SU-DHL-6 (cell line): ENCODE data around the gene NANOS1.

Experiments
- H2AFZ ChIP-seq: fragments of 200-600 bp; sonication (generic); 2 replicates; pipeline ENCODE4 v1.6.1; 2014; ENCODE audit warnings: low read depth, mild to moderate bottlenecking, moderate library complexity, mixed read lengths, antibody characterized with exemption, low read length; ENCODE audit not compliant: severe bottlenecking
- H3F3A ChIP-seq: fragments of 200-600 bp; shearing (Covaris generic); 2 replicates; pipeline ENCODE4 v1.6.0; 2016; ENCODE audit warnings: antibody characterized with exemption, mild to moderate bottlenecking; ENCODE audit not compliant: insufficient read depth
- H3K27ac ChIP-seq: fragments of 200-600 bp; sonication (generic); 2 replicates; pipeline ENCODE4 v1.5.1; 2016; ENCODE audit warnings: low read depth, mild to moderate bottlenecking, low read length, moderate library complexity, mixed read lengths
- H3K27me3 ChIP-seq: fragments of 200-600 bp; sonication (generic), shearing (Covaris generic); 2 replicates; pipeline ENCODE4 v1.6.0; 2014; ENCODE audit warnings: mild to moderate bottlenecking, low read length
- H3K36me3 ChIP-seq: fragments of 200-600 bp; sonication (generic); 2 replicates; pipeline ENCODE4 v1.6.1; 2014; ENCODE audit warnings: mild to moderate bottlenecking, low read length, mixed read lengths
- H3K4me2 ChIP-seq: fragments of 300-600, 200-600 bp; shearing (Covaris generic), sonication (generic); 2 replicates; pipeline ENCODE4 v1.6.0; 2014; ENCODE audit warnings: low read length, low read depth, mild to moderate bottlenecking; ENCODE audit not compliant: poor library complexity, severe bottlenecking
- H3K4me3 ChIP-seq: fragments of 200-600 bp; sonication (generic); 2 replicates; pipeline ENCODE4 v1.5.1; 2014; ENCODE audit warnings: antibody characterized with exemption, low read length, mild to moderate bottlenecking, mixed read lengths; ENCODE audit not compliant: insufficient read depth, poor library complexity, severe bottlenecking
- H3K79me2 ChIP-seq: fragments of 200-600 bp; sonication (generic); 2 replicates; pipeline ENCODE4 v1.6.1; 2014; ENCODE audit warnings: mild to moderate bottlenecking, low read length, moderate library complexity; ENCODE audit not compliant: insufficient read depth
- H3K9ac ChIP-seq: fragments of 200-600 bp; sonication (generic); 2 replicates; pipeline ENCODE4 v1.7.0; 2014; ENCODE audit warnings: mild to moderate bottlenecking, low read length
- H3K9me2 ChIP-seq: fragments of 200-600 bp; sonication (generic); replicated peaks from 2 replicates; pipeline ENCODE4 v1.6.1; 2014; ENCODE audit warnings: low read length; ENCODE audit not compliant: insufficient read depth
- H3K9me3 ChIP-seq: fragments of 200-600 bp; sonication (generic); 2 replicates; pipeline ENCODE4 v1.6.1; 2014; ENCODE audit warnings: low read length, mixed read lengths; ENCODE audit not compliant: insufficient read depth
- H4K20me1 ChIP-seq: fragments of 200-600 bp; sonication (generic); 2 replicates; pipeline ENCODE4 v1.6.1; 2014; ENCODE audit warnings: low read depth, mild to moderate bottlenecking, antibody characterized with exemption, low read length, moderate library complexity, mixed read lengths
- EZH2phosphoT487 ChIP-seq: fragments of 200-600 bp; sonication (generic), shearing (Covaris generic); conservative IDR thresholded peaks from 2 replicates; pipeline ENCODE4 v1.6.1; 2018; ENCODE audit warnings: mild to moderate bottlenecking, antibody characterized with exemption, low read length, moderate library complexity, mixed read lengths
- TF ChIP-seq, protein P1 (sequence below): fragments of 200-600 bp; sonication (generic); IDR thresholded peaks from one replicate; pipeline ENCODE4 v1.5.1; 2017; ENCODE audit warnings: antibody characterized with exemption, mild to moderate bottlenecking, low read length, moderate library complexity; ENCODE audit not compliant: insufficient read depth, poor library complexity, severe bottlenecking

Gene NANOS1

DNA sequence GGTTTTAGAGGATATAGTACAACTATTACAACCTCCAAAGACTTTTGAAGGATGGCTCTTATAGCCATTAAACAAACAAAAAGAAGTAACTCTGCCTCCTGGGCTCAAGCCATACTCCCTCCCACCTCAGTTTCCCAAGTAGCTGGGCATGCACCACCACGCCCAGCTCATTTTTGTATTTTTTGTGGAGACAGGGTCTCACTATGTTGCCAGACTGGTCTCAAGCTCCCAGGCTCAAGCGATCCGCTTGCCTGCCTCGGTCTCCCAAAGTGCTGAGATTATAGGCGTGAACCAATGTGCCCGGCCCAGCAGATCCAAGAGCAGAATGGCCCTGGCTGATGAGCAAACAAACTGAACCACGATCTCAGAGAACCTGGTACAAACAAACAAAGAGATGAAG is 16.0 kb downstream of the NANOS1 start:
- Histone ChIP-seq H3K27ac (no peak overlapping the region), H3F3A (peaks cover 23% of the 10 kb centered on the region), H2AFZ (no peak overlapping the region), H4K20me1 (peaks cover 43% of the 10 kb centered on the region; the same call in 1 of the 2 replicates), H3K36me3 (peaks cover 79% of the 10 kb centered on the region), H3K4me3 (no peak overlapping the region), H3K9ac (no peak overlapping the region), H3K4me2 (no peak overlapping the region), H3K27me3 (no peaks in the 10 kb centered on the region), H3K9me2 (no peaks in the 10 kb centered on the region), H3K9me3 (no peaks in the 10 kb centered on the region), H3K79me2 (peaks cover 91% of the 10 kb centered on the region)
- TF ChIP-seq, protein P1, sequence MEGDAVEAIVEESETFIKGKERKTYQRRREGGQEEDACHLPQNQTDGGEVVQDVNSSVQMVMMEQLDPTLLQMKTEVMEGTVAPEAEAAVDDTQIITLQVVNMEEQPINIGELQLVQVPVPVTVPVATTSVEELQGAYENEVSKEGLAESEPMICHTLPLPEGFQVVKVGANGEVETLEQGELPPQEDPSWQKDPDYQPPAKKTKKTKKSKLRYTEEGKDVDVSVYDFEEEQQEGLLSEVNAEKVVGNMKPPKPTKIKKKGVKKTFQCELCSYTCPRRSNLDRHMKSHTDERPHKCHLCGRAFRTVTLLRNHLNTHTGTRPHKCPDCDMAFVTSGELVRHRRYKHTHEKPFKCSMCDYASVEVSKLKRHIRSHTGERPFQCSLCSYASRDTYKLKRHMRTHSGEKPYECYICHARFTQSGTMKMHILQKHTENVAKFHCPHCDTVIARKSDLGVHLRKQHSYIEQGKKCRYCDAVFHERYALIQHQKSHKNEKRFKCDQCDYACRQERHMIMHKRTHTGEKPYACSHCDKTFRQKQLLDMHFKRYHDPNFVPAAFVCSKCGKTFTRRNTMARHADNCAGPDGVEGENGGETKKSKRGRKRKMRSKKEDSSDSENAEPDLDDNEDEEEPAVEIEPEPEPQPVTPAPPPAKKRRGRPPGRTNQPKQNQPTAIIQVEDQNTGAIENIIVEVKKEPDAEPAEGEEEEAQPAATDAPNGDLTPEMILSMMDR: no peak
- TF ChIP-seq EZH2phosphoT487: no peak

DNA sequence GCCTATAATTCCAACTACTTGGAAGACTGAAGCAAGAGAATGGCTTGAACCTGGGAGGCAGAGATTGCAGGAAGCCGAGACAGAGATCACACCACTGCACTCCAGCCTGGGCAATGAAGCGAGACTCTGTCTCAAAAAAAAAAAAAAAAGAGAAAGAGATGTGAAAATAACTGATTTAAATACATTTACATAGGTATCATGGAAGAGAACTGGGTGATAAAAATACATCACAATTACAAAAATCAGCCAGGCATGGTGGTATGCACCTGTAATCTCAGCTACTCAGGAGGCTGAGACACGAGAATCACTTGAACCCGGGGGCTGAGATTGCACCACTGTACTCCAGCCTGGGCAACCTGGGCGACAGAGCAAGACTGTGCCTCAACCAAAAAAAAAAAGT is 19.8 kb downstream of the NANOS1 start:
- Histone ChIP-seq H3K9ac (no peak overlapping the region), H4K20me1 (peaks cover 34% of the 10 kb centered on the region), H2AFZ (no peak overlapping the region), H3F3A (peaks cover 38% of the 10 kb centered on the region), H3K27ac (no peak overlapping the region; the same call in 1 of the 2 replicates), H3K36me3 (peaks cover 79% of the 10 kb centered on the region), H3K4me3 (no peak overlapping the region), H3K9me3 (no peaks in the 10 kb centered on the region), H3K9me2 (no peaks in the 10 kb centered on the region), H3K79me2 (peaks cover 93% of the 10 kb centered on the region), H3K4me2 (no peak overlapping the region), H3K27me3 (no peaks in the 10 kb centered on the region)
- TF ChIP-seq, protein P1: no peak
- no peak for TF ChIP-seq EZH2phosphoT487

DNA sequence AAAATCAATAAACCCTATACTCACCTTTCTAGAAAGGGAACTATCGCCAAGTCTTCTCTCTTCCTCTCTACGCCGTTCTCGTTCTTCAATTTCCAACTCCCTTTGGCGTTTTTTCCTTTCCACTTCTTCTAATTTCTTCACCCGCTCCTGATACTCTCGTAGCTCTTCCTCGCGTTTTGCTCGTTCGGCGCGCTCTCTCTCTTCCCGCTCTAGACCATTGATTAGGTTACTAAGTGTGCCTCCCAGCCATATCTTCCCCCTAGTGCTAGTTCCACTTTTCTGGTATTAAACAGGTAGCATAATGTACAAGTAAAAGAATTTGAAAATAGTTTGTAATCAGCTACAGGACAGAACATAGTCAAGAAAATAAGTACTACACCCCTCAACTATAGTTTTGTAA is 20.3 kb downstream of the NANOS1 start:
- Histone ChIP-seq H3K36me3 (peaks cover 79% of the 10 kb centered on the region), H3K9ac (no peak overlapping the region), H3K9me2 (no peaks in the 10 kb centered on the region), H4K20me1 (peaks cover 34% of the 10 kb centered on the region), H3K79me2 (peaks cover 89% of the 10 kb centered on the region), H3K4me2 (no peak overlapping the region), H3K27me3 (no peaks in the 10 kb centered on the region), H3K27ac (no peak overlapping the region; the same call in 1 of the 2 replicates), H3F3A (peaks cover 38% of the 10 kb centered on the region), H2AFZ (no peak overlapping the region), H3K4me3 (no peak overlapping the region), H3K9me3 (no peaks in the 10 kb centered on the region)
- TF ChIP-seq, protein P1: no peak
- TF ChIP-seq EZH2phosphoT487: no peak
